ENCODE results near the gene SPHK1.

The SPHK1 gene

DNA sequence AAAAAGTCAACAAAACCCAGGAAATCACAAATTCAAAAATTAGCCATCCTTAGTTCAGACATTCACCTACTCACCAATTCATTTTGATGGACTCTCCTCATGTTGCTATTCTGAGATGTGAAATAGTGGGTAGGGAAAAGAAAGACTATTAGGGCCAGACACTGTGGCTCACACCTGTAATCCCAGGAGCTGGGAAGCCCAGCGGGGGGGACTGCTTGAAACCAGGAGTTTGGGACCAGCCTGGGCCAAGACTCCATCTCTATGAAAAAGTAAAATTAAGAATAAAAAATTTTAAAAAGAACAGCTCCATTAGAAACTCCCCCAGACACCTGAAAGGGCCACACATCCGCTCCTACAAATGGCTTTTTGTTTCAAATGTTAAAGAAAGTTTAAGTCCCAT lies 47.1 kb downstream of the SPHK1 start:
- H3K9me2 ChIP-seq (ENCODE audit: low read depth, low read length): no peaks in the 10 kb centered on the region
- H3K9ac ChIP-seq (ENCODE audit: low read length): no peak overlapping the region
- H3K27ac ChIP-seq (ENCODE audit: low read depth, low read length, poor library complexity, severe bottlenecking): no peak overlapping the region
- no peaks in the 10 kb centered on the region for H3K9me3 ChIP-seq (ENCODE audit: low read length)
- no peak overlapping the region for H3K4me2 ChIP-seq (ENCODE audit: low read length)
- H3K4me1 ChIP-seq (ENCODE audit: insufficient read depth, low read length, severe bottlenecking): peaks cover 57% of the 10 kb centered on the region
- H3K27me3 ChIP-seq (ENCODE audit: insufficient read depth, low read length): no peaks in the 10 kb centered on the region
- H3F3A ChIP-seq (ENCODE audit: insufficient read depth, low read length): no peaks in the 10 kb centered on the region
- no peaks in the 10 kb centered on the region for H3K79me2 ChIP-seq (ENCODE audit: insufficient read depth, low read length)
- H3K4me3 ChIP-seq (ENCODE audit: low read depth, low read length, poor library complexity, severe bottlenecking): no peak overlapping the region
- TF ChIP-seq, protein P1, sequence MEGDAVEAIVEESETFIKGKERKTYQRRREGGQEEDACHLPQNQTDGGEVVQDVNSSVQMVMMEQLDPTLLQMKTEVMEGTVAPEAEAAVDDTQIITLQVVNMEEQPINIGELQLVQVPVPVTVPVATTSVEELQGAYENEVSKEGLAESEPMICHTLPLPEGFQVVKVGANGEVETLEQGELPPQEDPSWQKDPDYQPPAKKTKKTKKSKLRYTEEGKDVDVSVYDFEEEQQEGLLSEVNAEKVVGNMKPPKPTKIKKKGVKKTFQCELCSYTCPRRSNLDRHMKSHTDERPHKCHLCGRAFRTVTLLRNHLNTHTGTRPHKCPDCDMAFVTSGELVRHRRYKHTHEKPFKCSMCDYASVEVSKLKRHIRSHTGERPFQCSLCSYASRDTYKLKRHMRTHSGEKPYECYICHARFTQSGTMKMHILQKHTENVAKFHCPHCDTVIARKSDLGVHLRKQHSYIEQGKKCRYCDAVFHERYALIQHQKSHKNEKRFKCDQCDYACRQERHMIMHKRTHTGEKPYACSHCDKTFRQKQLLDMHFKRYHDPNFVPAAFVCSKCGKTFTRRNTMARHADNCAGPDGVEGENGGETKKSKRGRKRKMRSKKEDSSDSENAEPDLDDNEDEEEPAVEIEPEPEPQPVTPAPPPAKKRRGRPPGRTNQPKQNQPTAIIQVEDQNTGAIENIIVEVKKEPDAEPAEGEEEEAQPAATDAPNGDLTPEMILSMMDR (IDR thresholded peaks at IDR 0.05; ENCODE audit: low read length): no peak
- no peak for TF ChIP-seq EZH2 (IDR thresholded peaks at IDR 0.05; ENCODE audit: borderline replicate concordance, low read length)
- H4K20me1 ChIP-seq (ENCODE audit: insufficient read depth, low read length): no peaks in the 10 kb centered on the region
- H2AFZ ChIP-seq (ENCODE audit: low read length): no peak overlapping the region
- peaks cover 6% of the 10 kb centered on the region; the same call in 1 of the 2 replicates for H3K36me3 ChIP-seq (ENCODE audit: insufficient read depth, low read length)

DNA sequence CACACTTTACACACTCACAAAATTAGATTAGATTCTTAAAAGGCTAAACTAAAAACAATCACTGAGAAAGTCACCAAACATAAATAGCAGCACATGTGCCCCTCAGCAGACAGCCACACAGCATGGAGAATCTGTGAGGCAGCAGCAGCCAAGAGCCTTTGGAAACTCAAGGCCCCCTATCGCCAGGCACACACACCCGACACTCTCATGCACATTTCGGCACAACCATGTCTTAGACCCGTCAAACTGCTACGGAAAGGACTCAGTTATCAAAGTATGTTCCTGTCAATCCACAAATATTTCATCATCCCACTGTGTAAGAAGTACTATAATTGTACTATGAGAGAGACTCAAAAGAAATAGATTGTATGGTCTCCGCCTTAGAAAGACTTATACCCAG lies 47.6 kb downstream of the SPHK1 start:
- Histone ChIP-seq H3K4me1 (ENCODE audit: insufficient read depth, low read length, severe bottlenecking) (peaks cover 53% of the 10 kb centered on the region), H2AFZ (ENCODE audit: low read length) (no peak overlapping the region), H3K4me3 (ENCODE audit: low read depth, low read length, poor library complexity, severe bottlenecking) (no peak overlapping the region), H3F3A (ENCODE audit: insufficient read depth, low read length) (no peaks in the 10 kb centered on the region), H3K9me3 (ENCODE audit: low read length) (no peaks in the 10 kb centered on the region), H3K4me2 (ENCODE audit: low read length) (no peak overlapping the region), H3K27me3 (ENCODE audit: insufficient read depth, low read length) (no peaks in the 10 kb centered on the region), H3K27ac (ENCODE audit: low read depth, low read length, poor library complexity, severe bottlenecking) (no peak overlapping the region), H4K20me1 (ENCODE audit: insufficient read depth, low read length) (no peaks in the 10 kb centered on the region), H3K9ac (ENCODE audit: low read length) (no peak overlapping the region), H3K79me2 (ENCODE audit: insufficient read depth, low read length) (no peaks in the 10 kb centered on the region), H3K9me2 (ENCODE audit: low read depth, low read length) (no peaks in the 10 kb centered on the region), H3K36me3 (ENCODE audit: insufficient read depth, low read length) (peaks cover 6% of the 10 kb centered on the region; the same call in 1 of the 2 replicates)
- TF ChIP-seq EZH2 (IDR thresholded peaks at IDR 0.05; ENCODE audit: borderline replicate concordance, low read length): no peak
- TF ChIP-seq, protein P1 (IDR thresholded peaks at IDR 0.05; ENCODE audit: low read length): no peak

DNA sequence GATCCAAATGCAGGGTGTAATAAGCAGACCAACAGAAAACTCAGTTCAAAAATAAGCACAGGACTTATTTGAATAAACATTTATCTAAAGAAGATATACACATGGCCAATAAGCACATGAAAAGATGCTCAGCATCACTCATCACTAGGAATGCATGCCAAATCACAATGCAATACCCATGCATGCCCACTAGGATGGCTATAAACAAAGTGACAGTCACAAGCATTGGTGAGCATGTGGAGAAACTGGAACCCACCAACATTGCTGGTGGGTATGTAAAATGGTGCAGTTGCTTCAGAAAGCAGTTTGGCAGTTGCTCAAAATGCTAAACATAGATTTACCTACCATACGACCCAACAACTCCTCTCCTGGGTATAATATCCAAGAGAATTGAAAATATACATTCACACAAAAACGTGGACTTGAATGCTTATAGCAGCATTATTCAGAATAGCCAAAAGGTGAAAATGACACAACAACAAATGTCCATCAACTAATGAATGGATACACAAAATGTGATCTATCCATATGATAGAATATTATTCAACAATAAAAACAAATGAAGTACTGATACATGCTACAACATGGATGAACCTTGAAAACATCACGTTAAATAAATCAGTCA lies 48.4 kb downstream of the SPHK1 start:
- Histone ChIP-seq H3K4me1 (ENCODE audit: insufficient read depth, low read length, severe bottlenecking) (peaks cover 46% of the 10 kb centered on the region), H3K79me2 (ENCODE audit: insufficient read depth, low read length) (no peaks in the 10 kb centered on the region), H4K20me1 (ENCODE audit: insufficient read depth, low read length) (no peaks in the 10 kb centered on the region), H3K9me2 (ENCODE audit: low read depth, low read length) (no peaks in the 10 kb centered on the region), H3K36me3 (ENCODE audit: insufficient read depth, low read length) (peaks cover 6% of the 10 kb centered on the region; the same call in 1 of the 2 replicates), H3K4me3 (ENCODE audit: low read depth, low read length, poor library complexity, severe bottlenecking) (no peak overlapping the region), H3K27me3 (ENCODE audit: insufficient read depth, low read length) (no peaks in the 10 kb centered on the region), H2AFZ (ENCODE audit: low read length) (no peak overlapping the region), H3K9me3 (ENCODE audit: low read length) (no peaks in the 10 kb centered on the region), H3K9ac (ENCODE audit: low read length) (no peak overlapping the region), H3K4me2 (ENCODE audit: low read length) (peak overlapping the region; percentile 28; the same call in 1 of the 2 replicates), H3F3A (ENCODE audit: insufficient read depth, low read length) (no peaks in the 10 kb centered on the region), H3K27ac (ENCODE audit: low read depth, low read length, poor library complexity, severe bottlenecking) (no peak overlapping the region)
- TF ChIP-seq, protein P1 (IDR thresholded peaks at IDR 0.05; ENCODE audit: low read length): peak; percentile 62
- no peak for TF ChIP-seq EZH2 (IDR thresholded peaks at IDR 0.05; ENCODE audit: borderline replicate concordance, low read length)

All from OCI-LY1 (cell line).